Natural killer cell (primary cell): Measurements from ENCODE around the gene DRC7. TPM values are rescaled to one million over a fixed set of nuclear protein-coding genes. Genes with fewer than 3 reads are reported as not detected.

Experiments used
- ATAC-seq, 3 donors: fragments of 150-1000 bp in 2 of 3; fragments of 200-7000 bp in 1 of 3; cut with Tn5 transposase; 1 replicate in 1 of 3; 2 replicates in 2 of 3; pipeline ENCODE4 v1.10.0; 2021; ENCODE audit warnings: mild to moderate bottlenecking in 2 of 3, moderate library complexity in 2 of 3
- DNase-seq, 2 donors: peaks; one replicate each; pipeline versions ENCODE4 v3.0.0 to v3.0.0-alpha.2; 2013 to 2021; ENCODE audit warnings: mixed read lengths in 1 of 2
- H3K27ac ChIP-seq: one replicate; pipeline ENCODE4 v1.5.1; 2013; ENCODE audit warnings: mild to moderate bottlenecking, low read length
- H3K27me3 ChIP-seq: one replicate; pipeline ENCODE4 v1.6.1; 2013; ENCODE audit warnings: low read length; ENCODE audit not compliant: control insufficient read depth, insufficient read depth
- H3K36me3 ChIP-seq: one replicate; pipeline ENCODE4 v1.6.1; 2013; ENCODE audit warnings: low read length; ENCODE audit not compliant: control insufficient read depth, insufficient read depth
- H3K4me1 ChIP-seq: one replicate; pipeline ENCODE4 v1.6.1; 2013; ENCODE audit warnings: low read length; ENCODE audit not compliant: control insufficient read depth, insufficient read depth
- H3K4me3 ChIP-seq: one replicate; pipeline ENCODE4 v1.5.1; 2013; ENCODE audit warnings: low read length
- H3K9me3 ChIP-seq: one replicate; pipeline ENCODE4 v1.6.1; 2013; ENCODE audit warnings: low read length; ENCODE audit not compliant: control insufficient read depth, insufficient read depth
- H3K27ac Mint-ChIP-seq, 2 donors: one replicate each; pipeline ENCODE4 v1.8.0; 2022; ENCODE audit warnings: mild to moderate bottlenecking in 2 of 2, mixed read lengths in 2 of 2, moderate library complexity in 1 of 2
- H3K27me3 Mint-ChIP-seq, 2 donors: one replicate each; pipeline ENCODE4 v1.8.0; 2022; ENCODE audit warnings: low read depth in 2 of 2, mixed read lengths in 2 of 2
- H3K36me3 Mint-ChIP-seq: one replicate; pipeline ENCODE4 v1.8.0; 2022; ENCODE audit warnings: mixed read lengths
- H3K4me1 Mint-ChIP-seq, 2 donors: one replicate each; pipeline ENCODE4 v1.8.0; 2022; ENCODE audit warnings: mixed read lengths in 2 of 2
- H3K4me3 Mint-ChIP-seq: one replicate; pipeline ENCODE4 v1.8.0; 2022; ENCODE audit warnings: mild to moderate bottlenecking, moderate library complexity, mixed read lengths
- H3K9me3 Mint-ChIP-seq, 2 donors: one replicate each; pipeline ENCODE4 v1.8.0; 2022; ENCODE audit warnings: mixed read lengths in 2 of 2
- CTCF ChIP-seq: fragments of 200-600 bp; IDR thresholded peaks from one replicate; pipeline ENCODE4 v1.8.0; 2022; ENCODE audit warnings: antibody characterized with exemption
- whole genome bisulfite sequencing: methylation state at CpG from one replicate; pipeline ENCODE4 v1.1.7; 2013; ENCODE audit warnings: missing lambda C conversion rate; ENCODE audit not compliant: insufficient coverage; 5-methylcytosine and 5-hydroxymethylcytosine counted together
- intact Hi-C: fragments of 100-400 bp; cut with micrococcal nuclease; formaldehyde crosslinking; loops from one replicate; pipeline ENCODE4 v1.14.2; 2022
- total RNA-seq, 4 donors: library from RNA; stranded (reverse); fragments of 120-200 nt in 1 of 4; gene quantifications; one replicate each; pipeline versions ENCODE4 v1.2.3 to v1.2.4, GENCODE V29; 2013 to 2022

The DRC7 gene
- total RNA-seq, 3 donors from 2014 or later (not counting 1 experiment from before 2014, with no cell fraction given) = 0.33 TPM; not detected in 2

GRCh38 chr16:57756424-57757325, 62.1 kb downstream of the DRC7 start:
- Mint-ChIP-seq H3K9me3 (no peaks in the 10 kb centered on the region), H3K36me3 (no peaks in the 10 kb centered on the region), H3K27me3 (no peaks in the 10 kb centered on the region), H3K4me1 (peaks cover 4 to 7% of the 10 kb centered on the region in 2 donors), H3K27ac (peak overlapping the region in 1 of 2 donors; percentile 22), H3K4me3 (no peak overlapping the region)
- H3K27me3 ChIP-seq = no peaks in the 10 kb centered on the region
- TF ChIP-seq CTCF = no peak
- intact Hi-C loops = loop anchor here (1.0 to 5.0 kb wide), 5 partner anchors 21 to 245 kb away; partner anchors contain the start of genes KATNB1, KIFC3 and USB1
- H3K4me3 ChIP-seq = no peak overlapping the region
- H3K4me1 ChIP-seq = peaks cover 36% of the 10 kb centered on the region
- 85% methylated on average over 15 of the region's 15 CpGs for WGBS
- no peak for DNase-seq
- no peak for ATAC-seq
- H3K9me3 ChIP-seq = no peaks in the 10 kb centered on the region
- peaks cover 19% of the 10 kb centered on the region for H3K36me3 ChIP-seq
- H3K27ac ChIP-seq = no peak overlapping the region

- Mint-ChIP-seq H3K27me3 (no peaks in the 10 kb centered on the region), H3K27ac (peak overlapping the region; percentile 22 to 46), H3K4me3 (no peak overlapping the region), H3K9me3 (no peaks in the 10 kb centered on the region), H3K4me1 (peaks cover 4 to 7% of the 10 kb centered on the region in 2 donors), H3K36me3 (no peaks in the 10 kb centered on the region)
- WGBS = 63% methylated on average over 10 of the region's 11 CpGs
- H3K27me3 ChIP-seq = no peaks in the 10 kb centered on the region
- peak; percentile 90 to 96 for DNase-seq
- H3K27ac ChIP-seq = peak overlapping the region; percentile 48
- H3K36me3 ChIP-seq = peaks cover 19% of the 10 kb centered on the region
- peak; percentile 93 to 96 (median 94) for ATAC-seq
- no peaks in the 10 kb centered on the region for H3K9me3 ChIP-seq
- peaks cover 30% of the 10 kb centered on the region for H3K4me1 ChIP-seq
- TF ChIP-seq CTCF = peak; percentile 91
- no peak overlapping the region for H3K4me3 ChIP-seq
- intact Hi-C loops = loop anchor here (1.0 to 5.0 kb wide), 5 partner anchors 22 to 244 kb away; partner anchors contain the start of genes KATNB1, KIFC3 and USB1
Measured at GRCh38 chr16:57757326-57757786, 62.8 kb downstream of the DRC7 start.

GRCh38 chr16:57757883-57758282, 63.3 kb downstream of the DRC7 start:
- Histone ChIP-seq H3K4me1 (peaks cover 26% of the 10 kb centered on the region), H3K27ac (peak overlapping the region; percentile 48), H3K36me3 (peaks cover 19% of the 10 kb centered on the region), H3K27me3 (no peaks in the 10 kb centered on the region), H3K4me3 (no peak overlapping the region), H3K9me3 (no peaks in the 10 kb centered on the region)
- peak overlapping the region; percentile 21 for H3K4me3 Mint-ChIP-seq
- H3K36me3 Mint-ChIP-seq = no peaks in the 10 kb centered on the region
- no peaks in the 10 kb centered on the region for H3K9me3 Mint-ChIP-seq
- TF ChIP-seq CTCF = no peak
- DNase-seq (no peak), ATAC-seq (no peak)
- peaks cover 4 to 7% of the 10 kb centered on the region in 2 donors for H3K4me1 Mint-ChIP-seq
- 84% methylated on average over 7 of the region's 7 CpGs for WGBS
- no peaks in the 10 kb centered on the region for H3K27me3 Mint-ChIP-seq
- peak overlapping the region; percentile 22 to 46 for H3K27ac Mint-ChIP-seq
- intact Hi-C loops = loop anchor here (1.0 to 5.0 kb wide), 5 partner anchors 23 to 243 kb away; partner anchors contain the start of genes KATNB1, KIFC3 and USB1
